RWPE2 (cell line): Measurements from ENCODE around the gene DOK6.

Experiments used
- ATAC-seq: fragments of 200-7000 bp; cut with Tn5 transposase; 3 replicates; pipeline ENCODE4 v1.9.1; 2021; ENCODE audit warnings: low read depth
- DNase-seq: peaks from one replicate; pipeline ENCODE4 v3.0.0-alpha.2; 2020; ENCODE audit warnings: low spot score
- H3K27ac ChIP-seq: fragments of 450-650 bp; 2 replicates; pipeline ENCODE4 v1.5.1; 2017; ENCODE audit warnings: mild to moderate bottlenecking; ENCODE audit not compliant: poor library complexity, severe bottlenecking
- H3K27me3 ChIP-seq: fragments of 250-450 bp; sonication (Bioruptor Pico); 2 replicates; pipeline ENCODE4 v1.5.1; 2021; ENCODE audit warnings: mild to moderate bottlenecking, moderate library complexity; ENCODE audit not compliant: insufficient read depth, poor library complexity, severe bottlenecking
- H3K36me3 ChIP-seq: fragments of 250-450 bp; sonication (Bioruptor Pico); 2 replicates; pipeline ENCODE4 v1.5.1; 2020; ENCODE audit warnings: low read depth, mild to moderate bottlenecking, moderate library complexity
- H3K4me1 ChIP-seq: fragments of 250-450 bp; sonication (Bioruptor Pico); 2 replicates; pipeline ENCODE4 v1.5.1; 2021; ENCODE audit warnings: mild to moderate bottlenecking, moderate library complexity; ENCODE audit not compliant: insufficient read depth, poor library complexity, severe bottlenecking
- H3K4me3 ChIP-seq: fragments of 250-450 bp; sonication (Bioruptor Pico); 2 replicates; pipeline ENCODE4 v1.5.1; 2021; ENCODE audit warnings: mild to moderate bottlenecking, moderate library complexity; ENCODE audit not compliant: severe bottlenecking
- H3K9me3 ChIP-seq: fragments of 250-450 bp; sonication (Bioruptor Pico); 2 replicates; pipeline ENCODE4 v1.5.1; 2021; ENCODE audit warnings: mild to moderate bottlenecking, moderate library complexity; ENCODE audit not compliant: severe bottlenecking
- CTCF ChIP-seq: fragments of 450-650 bp; IDR thresholded peaks from one replicate; pipeline ENCODE4 v1.5.1; 2017; ENCODE audit warnings: mild to moderate bottlenecking, moderate library complexity; ENCODE audit not compliant: poor library complexity, severe bottlenecking

The DOK6 gene

GRCh38 chr18:69400976-69401225 lies 213 bp downstream of the DOK6 start:
- Histone ChIP-seq H3K36me3 (no peaks in the 10 kb centered on the region), H3K4me1 (no peaks in the 10 kb centered on the region), H3K4me3 (peak overlapping the region; percentile 9), H3K9me3 (no peaks in the 10 kb centered on the region), H3K27me3 (peaks cover 67% of the 10 kb centered on the region), H3K27ac (no peak overlapping the region)
- TF ChIP-seq CTCF, result no peak
- no peak for DNase-seq
- peak; percentile 38; the same call in 2 of the 3 replicates for ATAC-seq

GRCh38 chr18:69401226-69401971 lies 711 bp downstream of the DOK6 start:
- peak; percentile 41 for DNase-seq
- no peaks in the 10 kb centered on the region for H3K36me3 ChIP-seq
- no peak for TF ChIP-seq CTCF
- peaks cover 71% of the 10 kb centered on the region for H3K27me3 ChIP-seq
- no peaks in the 10 kb centered on the region for H3K9me3 ChIP-seq
- no peak overlapping the region for H3K27ac ChIP-seq
- peak overlapping the region; percentile 9 for H3K4me3 ChIP-seq
- peak; percentile 37 for ATAC-seq
- H3K4me1 ChIP-seq, result no peaks in the 10 kb centered on the region

GRCh38 chr18:69401972-69402532 lies 1.4 kb downstream of the DOK6 start:
- Histone ChIP-seq H3K27me3 (peaks cover 71% of the 10 kb centered on the region), H3K27ac (no peak overlapping the region), H3K4me1 (no peaks in the 10 kb centered on the region), H3K9me3 (no peaks in the 10 kb centered on the region), H3K4me3 (no peak overlapping the region), H3K36me3 (no peaks in the 10 kb centered on the region)
- ATAC-seq (no peak), DNase-seq (no peak)
- TF ChIP-seq CTCF, result no peak

GRCh38 chr18:69402533-69402989 lies 1.9 kb downstream of the DOK6 start:
- DNase-seq (no peak), ATAC-seq (no peak)
- Histone ChIP-seq H3K27me3 (peaks cover 72% of the 10 kb centered on the region), H3K27ac (no peak overlapping the region), H3K4me1 (no peaks in the 10 kb centered on the region), H3K9me3 (no peaks in the 10 kb centered on the region), H3K4me3 (no peak overlapping the region), H3K36me3 (no peaks in the 10 kb centered on the region)
- TF ChIP-seq CTCF, result no peak

GRCh38 chr18:69408522-69408921 lies 7.8 kb downstream of the DOK6 start:
- no peaks in the 10 kb centered on the region for H3K4me1 ChIP-seq
- no peak overlapping the region for H3K4me3 ChIP-seq
- H3K9me3 ChIP-seq, result no peaks in the 10 kb centered on the region
- H3K36me3 ChIP-seq, result no peaks in the 10 kb centered on the region
- ATAC-seq (no peak), DNase-seq (no peak)
- no peak for TF ChIP-seq CTCF
- H3K27me3 ChIP-seq, result peaks cover 45% of the 10 kb centered on the region
- H3K27ac ChIP-seq, result no peak overlapping the region
